SU-DHL-6 (cell line): ENCODE data around the gene ARVCF.

Experiments used
- H2AFZ ChIP-seq: fragments of 200-600 bp; sonication (generic); 2 replicates; pipeline ENCODE4 v1.6.1; 2014; ENCODE audit warnings: low read depth, mild to moderate bottlenecking, moderate library complexity, mixed read lengths, antibody characterized with exemption, low read length; ENCODE audit not compliant: severe bottlenecking
- H3F3A ChIP-seq: fragments of 200-600 bp; shearing (Covaris generic); 2 replicates; pipeline ENCODE4 v1.6.0; 2016; ENCODE audit warnings: antibody characterized with exemption, mild to moderate bottlenecking; ENCODE audit not compliant: insufficient read depth
- H3K27ac ChIP-seq: fragments of 200-600 bp; sonication (generic); 2 replicates; pipeline ENCODE4 v1.5.1; 2016; ENCODE audit warnings: low read depth, mild to moderate bottlenecking, low read length, moderate library complexity, mixed read lengths
- H3K27me3 ChIP-seq: fragments of 200-600 bp; sonication (generic), shearing (Covaris generic); 2 replicates; pipeline ENCODE4 v1.6.0; 2014; ENCODE audit warnings: mild to moderate bottlenecking, low read length
- H3K36me3 ChIP-seq: fragments of 200-600 bp; sonication (generic); 2 replicates; pipeline ENCODE4 v1.6.1; 2014; ENCODE audit warnings: mild to moderate bottlenecking, low read length, mixed read lengths
- H3K4me2 ChIP-seq: fragments of 300-600, 200-600 bp; shearing (Covaris generic), sonication (generic); 2 replicates; pipeline ENCODE4 v1.6.0; 2014; ENCODE audit warnings: low read length, low read depth, mild to moderate bottlenecking; ENCODE audit not compliant: poor library complexity, severe bottlenecking
- H3K4me3 ChIP-seq: fragments of 200-600 bp; sonication (generic); 2 replicates; pipeline ENCODE4 v1.5.1; 2014; ENCODE audit warnings: antibody characterized with exemption, low read length, mild to moderate bottlenecking, mixed read lengths; ENCODE audit not compliant: insufficient read depth, poor library complexity, severe bottlenecking
- H3K79me2 ChIP-seq: fragments of 200-600 bp; sonication (generic); 2 replicates; pipeline ENCODE4 v1.6.1; 2014; ENCODE audit warnings: mild to moderate bottlenecking, low read length, moderate library complexity; ENCODE audit not compliant: insufficient read depth
- H3K9ac ChIP-seq: fragments of 200-600 bp; sonication (generic); 2 replicates; pipeline ENCODE4 v1.7.0; 2014; ENCODE audit warnings: mild to moderate bottlenecking, low read length
- H3K9me2 ChIP-seq: fragments of 200-600 bp; sonication (generic); replicated peaks from 2 replicates; pipeline ENCODE4 v1.6.1; 2014; ENCODE audit warnings: low read length; ENCODE audit not compliant: insufficient read depth
- H3K9me3 ChIP-seq: fragments of 200-600 bp; sonication (generic); 2 replicates; pipeline ENCODE4 v1.6.1; 2014; ENCODE audit warnings: low read length, mixed read lengths; ENCODE audit not compliant: insufficient read depth
- H4K20me1 ChIP-seq: fragments of 200-600 bp; sonication (generic); 2 replicates; pipeline ENCODE4 v1.6.1; 2014; ENCODE audit warnings: low read depth, mild to moderate bottlenecking, antibody characterized with exemption, low read length, moderate library complexity, mixed read lengths
- EZH2phosphoT487 ChIP-seq: fragments of 200-600 bp; sonication (generic), shearing (Covaris generic); conservative IDR thresholded peaks from 2 replicates; pipeline ENCODE4 v1.6.1; 2018; ENCODE audit warnings: mild to moderate bottlenecking, antibody characterized with exemption, low read length, moderate library complexity, mixed read lengths
- TF ChIP-seq, protein P1 (sequence below): fragments of 200-600 bp; sonication (generic); IDR thresholded peaks from one replicate; pipeline ENCODE4 v1.5.1; 2017; ENCODE audit warnings: antibody characterized with exemption, mild to moderate bottlenecking, low read length, moderate library complexity; ENCODE audit not compliant: insufficient read depth, poor library complexity, severe bottlenecking

Gene ARVCF

DNA sequence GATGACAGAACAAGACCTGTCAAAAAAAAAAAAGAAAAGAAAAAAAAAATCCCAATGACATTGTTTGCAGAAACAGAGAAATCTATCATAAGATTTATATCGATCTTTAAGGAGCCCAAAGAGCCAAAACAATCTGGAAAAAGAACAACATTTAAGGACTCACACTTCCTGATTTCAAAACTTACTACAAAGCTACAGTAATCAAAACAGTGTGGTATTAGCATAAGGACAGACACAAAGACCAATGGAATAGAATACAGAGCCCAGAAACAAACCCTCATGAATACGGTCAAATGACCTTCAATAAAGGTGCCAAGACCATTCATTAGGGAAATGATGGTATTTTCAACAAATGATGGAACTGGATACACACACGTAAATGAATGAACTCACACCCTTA, 12.2 kb downstream of the ARVCF start:
- H3K27ac ChIP-seq: no peak overlapping the region
- no peaks in the 10 kb centered on the region for H3K27me3 ChIP-seq
- no peak overlapping the region for H2AFZ ChIP-seq
- no peak overlapping the region for H3K4me2 ChIP-seq
- H3K9ac ChIP-seq: no peak overlapping the region
- no peaks in the 10 kb centered on the region for H3F3A ChIP-seq
- H3K9me3 ChIP-seq: no peaks in the 10 kb centered on the region
- no peak for TF ChIP-seq EZH2phosphoT487
- TF ChIP-seq, protein P1, sequence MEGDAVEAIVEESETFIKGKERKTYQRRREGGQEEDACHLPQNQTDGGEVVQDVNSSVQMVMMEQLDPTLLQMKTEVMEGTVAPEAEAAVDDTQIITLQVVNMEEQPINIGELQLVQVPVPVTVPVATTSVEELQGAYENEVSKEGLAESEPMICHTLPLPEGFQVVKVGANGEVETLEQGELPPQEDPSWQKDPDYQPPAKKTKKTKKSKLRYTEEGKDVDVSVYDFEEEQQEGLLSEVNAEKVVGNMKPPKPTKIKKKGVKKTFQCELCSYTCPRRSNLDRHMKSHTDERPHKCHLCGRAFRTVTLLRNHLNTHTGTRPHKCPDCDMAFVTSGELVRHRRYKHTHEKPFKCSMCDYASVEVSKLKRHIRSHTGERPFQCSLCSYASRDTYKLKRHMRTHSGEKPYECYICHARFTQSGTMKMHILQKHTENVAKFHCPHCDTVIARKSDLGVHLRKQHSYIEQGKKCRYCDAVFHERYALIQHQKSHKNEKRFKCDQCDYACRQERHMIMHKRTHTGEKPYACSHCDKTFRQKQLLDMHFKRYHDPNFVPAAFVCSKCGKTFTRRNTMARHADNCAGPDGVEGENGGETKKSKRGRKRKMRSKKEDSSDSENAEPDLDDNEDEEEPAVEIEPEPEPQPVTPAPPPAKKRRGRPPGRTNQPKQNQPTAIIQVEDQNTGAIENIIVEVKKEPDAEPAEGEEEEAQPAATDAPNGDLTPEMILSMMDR: no peak
- H3K4me3 ChIP-seq: no peak overlapping the region
- no peaks in the 10 kb centered on the region for H3K36me3 ChIP-seq
- no peaks in the 10 kb centered on the region for H4K20me1 ChIP-seq
- H3K79me2 ChIP-seq: no peaks in the 10 kb centered on the region
- no peaks in the 10 kb centered on the region for H3K9me2 ChIP-seq

DNA sequence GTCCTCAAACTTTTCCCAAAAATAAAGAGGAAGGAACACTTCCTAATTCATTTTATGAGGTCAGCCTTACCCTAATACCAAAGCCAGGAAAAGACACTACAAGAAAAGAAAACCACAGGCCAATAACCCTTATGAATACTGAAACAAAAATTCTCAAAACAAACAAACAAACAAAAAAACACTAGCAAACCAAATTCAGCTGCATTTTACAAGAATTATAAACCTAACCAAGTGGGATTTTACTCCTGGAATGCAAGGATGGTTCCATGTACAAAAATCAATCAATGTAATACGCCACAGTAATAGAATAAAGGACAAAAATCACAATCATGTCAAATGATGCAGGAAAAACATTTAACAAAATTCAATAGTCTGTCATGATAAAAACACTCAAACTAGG, 13.3 kb downstream of the ARVCF start:
- no peak overlapping the region for H3K27ac ChIP-seq
- no peaks in the 10 kb centered on the region for H3F3A ChIP-seq
- H3K36me3 ChIP-seq: no peaks in the 10 kb centered on the region
- H3K9me2 ChIP-seq: no peaks in the 10 kb centered on the region
- H2AFZ ChIP-seq: no peak overlapping the region
- H3K4me3 ChIP-seq: no peak overlapping the region
- TF ChIP-seq, protein P1: no peak
- no peak for TF ChIP-seq EZH2phosphoT487
- H4K20me1 ChIP-seq: no peaks in the 10 kb centered on the region
- no peak overlapping the region for H3K9ac ChIP-seq
- H3K79me2 ChIP-seq: no peaks in the 10 kb centered on the region
- no peaks in the 10 kb centered on the region for H3K27me3 ChIP-seq
- no peak overlapping the region for H3K4me2 ChIP-seq
- no peaks in the 10 kb centered on the region for H3K9me3 ChIP-seq

DNA sequence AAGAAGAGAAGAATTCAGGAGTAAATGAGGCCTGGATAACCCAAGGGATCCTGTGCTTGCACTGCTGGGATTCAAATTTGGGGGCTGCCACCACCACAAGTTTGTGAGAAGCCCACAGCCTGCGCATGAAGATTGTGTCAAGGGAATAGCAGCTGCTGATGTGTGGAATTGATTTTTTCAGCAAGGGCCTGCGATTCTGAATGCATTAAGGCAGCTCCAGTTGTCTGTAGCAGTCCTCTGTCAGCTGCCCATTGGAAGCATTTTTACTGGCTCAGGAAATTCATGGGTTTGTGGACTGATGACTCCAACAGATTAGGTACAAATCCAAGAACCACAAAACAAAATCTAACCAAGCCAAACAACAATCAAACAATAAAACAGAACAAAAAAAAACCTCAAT, 14.0 kb downstream of the ARVCF start:
- no peak overlapping the region for H3K4me2 ChIP-seq

More for the DNA sequence above, 14.0 kb downstream of the ARVCF start:
- Histone ChIP-seq H3K79me2 (no peaks in the 10 kb centered on the region), H3K27me3 (no peaks in the 10 kb centered on the region), H3K9me2 (no peaks in the 10 kb centered on the region), H3F3A (no peaks in the 10 kb centered on the region), H3K36me3 (no peaks in the 10 kb centered on the region), H3K4me3 (no peak overlapping the region), H4K20me1 (no peaks in the 10 kb centered on the region), H3K9ac (no peak overlapping the region), H3K9me3 (no peaks in the 10 kb centered on the region), H3K27ac (no peak overlapping the region), H2AFZ (no peak overlapping the region)
- no peak for TF ChIP-seq EZH2phosphoT487
- TF ChIP-seq, protein P1: no peak
